Mesenchymal stem cell (in vitro differentiated cells and primary cell): ENCODE data around the gene ZC3H13.

Experiments used
- DNase-seq: peaks from one replicate; pipeline ENCODE4 v3.0.0-alpha.2; 2013
- H2AFZ ChIP-seq: one replicate; pipeline ENCODE4 v1.6.1; 2013; ENCODE audit warnings: low read depth, mild to moderate bottlenecking, control low read depth, inconsistent platforms, low read length, moderate library complexity
- H2AK5ac ChIP-seq: 2 replicates; pipeline ENCODE4 v1.6.1; 2013; ENCODE audit warnings: low read length, moderate library complexity, mild to moderate bottlenecking, inconsistent platforms; ENCODE audit not compliant: severe bottlenecking
- H2BK120ac ChIP-seq: one replicate; pipeline ENCODE4 v1.6.1; 2013; ENCODE audit warnings: low read depth, mild to moderate bottlenecking, inconsistent platforms, low read length, moderate library complexity
- H2BK12ac ChIP-seq, 2 experiments: one replicate each; pipeline ENCODE4 v1.6.1; 2013; ENCODE audit warnings: inconsistent platforms in 2 of 2, low read length in 2 of 2, mild to moderate bottlenecking in 2 of 2, moderate library complexity in 2 of 2, control low read depth in 1 of 2
- H2BK15ac ChIP-seq: one replicate; pipeline ENCODE4 v1.6.1; 2013; ENCODE audit warnings: mild to moderate bottlenecking, low read depth, inconsistent platforms; ENCODE audit not compliant: poor library complexity, severe bottlenecking
- H2BK5ac ChIP-seq: 2 replicates; pipeline ENCODE4 v1.6.1; 2013; ENCODE audit warnings: low read depth, mild to moderate bottlenecking, low read length, control low read depth, inconsistent platforms; ENCODE audit not compliant: poor library complexity, severe bottlenecking
- H3K14ac ChIP-seq, 2 experiments: one replicate each; pipeline ENCODE4 v1.6.1; 2013; ENCODE audit warnings: inconsistent platforms in 2 of 2, low read length in 2 of 2, control low read depth in 1 of 2, mild to moderate bottlenecking in 1 of 2, moderate library complexity in 1 of 2
- H3K18ac ChIP-seq, 2 experiments: one replicate each; pipeline ENCODE4 v1.6.1; 2013; ENCODE audit warnings: inconsistent platforms in 2 of 2, low read length in 2 of 2, control low read depth in 1 of 2, low read depth in 1 of 2, mild to moderate bottlenecking in 1 of 2
- H3K23ac ChIP-seq, 2 experiments: one replicate each; pipeline ENCODE4 v1.6.1; 2013; ENCODE audit warnings: inconsistent platforms in 2 of 2, low read length in 2 of 2, mild to moderate bottlenecking in 2 of 2, moderate library complexity in 2 of 2, control low read depth in 1 of 2
- H3K27ac ChIP-seq: 2 replicates; pipeline ENCODE4 v1.5.1; 2013; ENCODE audit warnings: mild to moderate bottlenecking, moderate library complexity, low read length, control low read depth, inconsistent platforms; ENCODE audit not compliant: poor library complexity, severe bottlenecking
- H3K27me3 ChIP-seq, 2 experiments: 2 replicates each; pipeline versions ENCODE4 v1.6.1 to v1.7.0; 2013; ENCODE audit warnings: low read length in 2 of 2, mild to moderate bottlenecking in 2 of 2, moderate library complexity in 2 of 2, control low read depth in 1 of 2, inconsistent platforms in 1 of 2; ENCODE audit not compliant: control insufficient read depth in 1 of 2, insufficient read depth in 1 of 2
- H3K36me3 ChIP-seq, 2 experiments: 2 replicates each; pipeline versions ENCODE4 v1.6.1 to v1.7.0; 2013; ENCODE audit warnings: low read length in 2 of 2, control low read depth in 1 of 2, inconsistent platforms in 1 of 2, low read depth in 1 of 2, mild to moderate bottlenecking in 1 of 2; ENCODE audit not compliant: insufficient read depth in 2 of 2, control insufficient read depth in 1 of 2
- H3K4ac ChIP-seq, 2 experiments: one replicate each; pipeline ENCODE4 v1.6.1; 2013; ENCODE audit warnings: inconsistent platforms in 2 of 2, low read length in 2 of 2, mild to moderate bottlenecking in 2 of 2, moderate library complexity in 2 of 2, control low read depth in 1 of 2, low read depth in 1 of 2
- H3K4me1 ChIP-seq: 2 replicates; pipeline ENCODE4 v1.6.1; 2013; ENCODE audit warnings: low read depth, low read length, control low read depth; ENCODE audit not compliant: control insufficient read depth, insufficient read depth
- H3K4me2 ChIP-seq: 2 replicates; pipeline ENCODE4 v1.6.1; 2013; ENCODE audit warnings: low read length, mild to moderate bottlenecking, inconsistent platforms; ENCODE audit not compliant: poor library complexity, severe bottlenecking
- H3K4me3 ChIP-seq, 2 experiments: 2 replicates each; pipeline versions ENCODE4 v1.5.1 to v1.7.0; 2013; ENCODE audit warnings: low read length in 2 of 2, mild to moderate bottlenecking in 2 of 2, control low read depth in 1 of 2, low read depth in 1 of 2; ENCODE audit not compliant: insufficient read depth in 1 of 2
- H3K79me1 ChIP-seq: replicated peaks from 2 replicates; pipeline ENCODE4 v1.6.1; 2013; ENCODE audit warnings: mild to moderate bottlenecking, control low read depth, low read length, inconsistent platforms; ENCODE audit not compliant: poor library complexity, severe bottlenecking
- H3K9ac ChIP-seq: 2 replicates; pipeline ENCODE4 v1.7.0; 2013; ENCODE audit warnings: mild to moderate bottlenecking, low read length, moderate library complexity
- H3K9me3 ChIP-seq: 2 replicates; pipeline ENCODE4 v1.7.0; 2013; ENCODE audit warnings: mild to moderate bottlenecking, low read length; ENCODE audit not compliant: control insufficient read depth
- H4K8ac ChIP-seq: one replicate; pipeline ENCODE4 v1.6.1; 2013; ENCODE audit warnings: inconsistent platforms, mild to moderate bottlenecking, low read length, moderate library complexity
- H4K91ac ChIP-seq: one replicate; pipeline ENCODE4 v1.6.1; 2013; ENCODE audit warnings: mild to moderate bottlenecking, low read length, inconsistent platforms
- WGBS: methylation state at CpG from one replicate; pipeline ENCODE4 v1.1.7; 2013; ENCODE audit warnings: mixed read lengths; 5-methylcytosine and 5-hydroxymethylcytosine counted together

Gene ZC3H13

DNA sequence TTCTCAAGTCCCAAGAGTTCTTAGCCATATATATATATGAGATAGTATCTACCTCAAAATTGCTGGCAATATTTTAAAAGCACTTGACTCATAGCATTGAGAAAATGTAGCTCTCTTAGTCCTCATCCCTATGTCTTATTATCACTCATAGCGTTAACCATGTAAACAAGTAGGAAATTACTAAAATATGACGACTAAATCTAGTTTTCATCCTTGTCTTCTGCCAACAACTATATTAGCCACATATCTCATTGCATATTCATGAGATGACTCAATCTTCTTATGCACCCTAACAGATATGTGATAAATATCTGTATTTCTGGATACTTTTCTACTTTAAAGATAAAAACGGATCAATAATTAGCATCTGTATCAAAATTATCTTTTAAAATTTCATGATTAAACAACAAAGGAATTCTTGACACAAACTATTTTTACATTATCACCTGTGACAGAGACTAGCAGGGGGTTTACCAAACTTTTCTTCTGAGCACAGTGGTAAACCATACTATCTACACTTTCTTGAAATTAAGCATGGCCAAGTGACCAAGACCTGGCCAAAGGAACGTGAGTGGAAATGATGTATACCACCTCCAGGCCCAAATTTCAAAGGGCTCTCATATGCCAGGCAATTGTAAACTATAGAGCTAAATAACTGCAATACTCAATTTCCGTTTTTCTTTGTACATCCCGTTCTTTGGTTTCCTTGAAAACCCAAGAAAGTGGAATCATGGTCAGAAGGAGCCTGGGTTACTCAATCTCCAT, 45.7 kb downstream of the ZC3H13 start:
- Histone ChIP-seq H3K9me3 (no peaks in the 10 kb centered on the region), H2AK5ac (no peak overlapping the region)
- 98% methylated on average over 6 of the region's 6 CpGs for WGBS

DNA sequence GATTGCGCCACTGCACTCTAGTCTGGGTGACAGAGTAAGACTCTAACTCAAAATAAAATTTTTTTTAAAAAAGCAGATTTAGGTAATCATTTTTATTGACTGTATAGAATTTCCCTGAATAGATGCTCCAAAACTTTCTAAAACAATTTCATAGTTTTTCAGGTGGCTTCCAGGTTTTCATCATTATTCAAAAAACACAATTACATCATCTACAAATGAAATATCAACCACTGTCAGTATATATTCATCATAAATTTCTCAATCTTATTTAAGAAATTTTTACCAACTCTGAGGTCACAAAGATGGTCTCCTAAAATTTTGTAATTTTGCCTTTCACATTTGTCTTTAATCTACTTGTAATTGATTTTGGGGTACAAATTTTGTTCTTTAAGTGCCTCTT, 48.1 kb downstream of the ZC3H13 start:
- Histone ChIP-seq H3K4me2 (no peak overlapping the region), H3K18ac (no peak overlapping the region), H3K4ac (no peak overlapping the region), H2BK12ac (no peak overlapping the region), H3K36me3 (peaks cover 13 to 77% of the 10 kb centered on the region in 2 experiments), H3K9ac (no peak overlapping the region), H2BK120ac (no peak overlapping the region), H4K91ac (no peak overlapping the region), H3K4me1 (no peaks in the 10 kb centered on the region), H2BK15ac (no peak overlapping the region), H3K27me3 (no peaks in the 10 kb centered on the region), H2AFZ (no peak overlapping the region), H3K9me3 (no peaks in the 10 kb centered on the region), H3K14ac (no peak overlapping the region), H3K79me1 (peaks cover 13% of the 10 kb centered on the region), H3K23ac (no peak overlapping the region), H3K27ac (no peak overlapping the region), H4K8ac (no peak overlapping the region), H2AK5ac (no peak overlapping the region), H3K4me3 (no peak overlapping the region), H2BK5ac (no peak overlapping the region)
- no CpG with 5 or more reads among the region's 1 CpG for WGBS
- DNase-seq = no peak

More for the DNA sequence above, 45.7 kb downstream of the ZC3H13 start:
- H3K27ac ChIP-seq = no peak overlapping the region
- H4K8ac ChIP-seq = no peak overlapping the region
- H3K79me1 ChIP-seq = peaks cover 7% of the 10 kb centered on the region
- H3K36me3 ChIP-seq = peaks cover 8 to 76% of the 10 kb centered on the region in 2 experiments
- H3K4me1 ChIP-seq = no peaks in the 10 kb centered on the region
- H2BK5ac ChIP-seq = no peak overlapping the region
- DNase-seq = no peak
- H2AFZ ChIP-seq = no peak overlapping the region
- H3K4me2 ChIP-seq = no peak overlapping the region
- no peak overlapping the region for H3K23ac ChIP-seq
- H3K18ac ChIP-seq = no peak overlapping the region
- no peak overlapping the region for H4K91ac ChIP-seq
- H2BK15ac ChIP-seq = no peak overlapping the region
- H3K14ac ChIP-seq = no peak overlapping the region
- no peak overlapping the region for H3K4ac ChIP-seq
- no peak overlapping the region for H2BK120ac ChIP-seq
- H3K9ac ChIP-seq = no peak overlapping the region
- no peak overlapping the region for H2BK12ac ChIP-seq
- H3K27me3 ChIP-seq = no peaks in the 10 kb centered on the region
- no peak overlapping the region for H3K4me3 ChIP-seq

DNA sequence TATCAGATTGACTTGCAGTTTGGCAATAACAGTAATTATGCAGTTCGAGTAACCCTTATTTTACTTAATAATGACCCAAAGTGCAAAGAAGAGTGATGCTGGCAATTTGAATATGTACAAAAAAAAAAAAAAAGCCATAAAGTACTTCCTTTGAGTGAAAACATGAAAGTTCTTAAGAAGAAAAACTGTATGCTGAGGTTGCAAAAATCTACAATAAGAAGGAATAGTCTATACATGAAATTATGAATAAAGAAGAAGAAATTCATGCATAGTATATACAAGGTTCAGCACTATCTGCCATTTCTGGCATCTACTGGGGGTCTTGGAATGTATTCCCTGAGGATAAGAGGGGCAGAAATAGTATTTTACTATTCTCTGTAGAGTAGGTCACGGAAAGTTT, 55.9 kb downstream of the ZC3H13 start:
- Histone ChIP-seq H3K4me3 (no peak overlapping the region), H3K23ac (no peak overlapping the region), H3K18ac (no peak overlapping the region), H2BK12ac (no peak overlapping the region), H3K27ac (no peak overlapping the region), H2BK5ac (no peak overlapping the region), H2BK15ac (no peak overlapping the region), H3K9ac (no peak overlapping the region), H2BK120ac (no peak overlapping the region), H3K4ac (no peak overlapping the region), H3K14ac (no peak overlapping the region), H4K8ac (no peak overlapping the region), H3K79me1 (peaks cover 32% of the 10 kb centered on the region), H2AK5ac (no peak overlapping the region), H4K91ac (no peak overlapping the region), H3K36me3 (peaks cover 8 to 53% of the 10 kb centered on the region in 2 experiments), H3K4me1 (no peaks in the 10 kb centered on the region), H3K4me2 (no peak overlapping the region), H3K9me3 (no peaks in the 10 kb centered on the region), H2AFZ (no peak overlapping the region), H3K27me3 (no peaks in the 10 kb centered on the region)
- no peak for DNase-seq
- WGBS = 100% methylated on average over 1 of the region's 2 CpGs

DNA sequence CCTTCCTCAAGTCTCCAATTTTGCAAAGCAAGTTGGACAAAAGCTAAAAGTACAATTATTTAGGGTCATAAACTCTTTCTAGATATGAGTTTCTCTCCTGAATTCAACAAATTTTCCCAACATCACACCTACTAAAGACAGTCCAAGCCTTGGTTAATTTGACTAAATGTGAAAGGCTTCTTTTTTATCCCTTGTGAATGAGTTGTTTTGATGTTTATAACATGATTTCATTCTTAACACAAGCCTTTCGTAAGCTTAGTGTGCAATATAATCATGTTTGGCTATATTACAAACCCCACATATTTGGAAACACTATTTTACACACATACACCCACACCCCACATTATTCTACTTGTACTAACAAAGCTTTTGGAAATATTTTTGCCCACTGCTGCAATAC, 57.3 kb downstream of the ZC3H13 start:
- Histone ChIP-seq H3K4ac (no peak overlapping the region), H3K14ac (no peak overlapping the region), H3K36me3 (peaks cover 7 to 39% of the 10 kb centered on the region in 2 experiments), H3K27ac (no peak overlapping the region), H3K18ac (no peak overlapping the region), H2AK5ac (no peak overlapping the region), H3K4me2 (no peak overlapping the region), H2BK12ac (no peak overlapping the region), H4K8ac (no peak overlapping the region), H4K91ac (no peak overlapping the region), H3K23ac (no peak overlapping the region), H3K4me1 (no peaks in the 10 kb centered on the region), H3K27me3 (no peaks in the 10 kb centered on the region), H2BK5ac (no peak overlapping the region), H2BK120ac (no peak overlapping the region), H3K79me1 (peaks cover 32% of the 10 kb centered on the region), H2AFZ (no peak overlapping the region), H3K4me3 (no peak overlapping the region), H3K9me3 (no peaks in the 10 kb centered on the region), H2BK15ac (no peak overlapping the region), H3K9ac (no peak overlapping the region)
- WGBS = 100% methylated on average over 1 of the region's 1 CpG
- no peak for DNase-seq
